ENCODE data around the gene STK32A.

STK32A gene

DNA sequence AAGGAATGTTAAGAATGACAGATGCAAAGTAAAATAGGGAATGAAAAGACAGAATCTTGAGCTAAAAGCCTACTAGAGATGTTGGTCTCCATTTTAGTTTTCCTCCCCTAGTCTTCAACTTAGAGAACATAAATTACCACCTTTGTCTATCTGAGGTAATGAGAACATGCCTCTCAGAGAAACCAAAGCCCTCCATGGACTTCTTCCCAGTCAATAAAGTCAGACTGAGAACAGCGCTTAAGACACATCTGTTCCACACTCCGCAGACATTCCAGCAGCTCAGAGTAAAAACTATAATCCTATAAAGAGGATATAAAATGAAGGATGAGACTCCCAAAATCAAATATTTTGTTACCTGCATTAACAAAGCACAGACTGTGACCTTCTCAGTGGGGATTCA lies 195.8 kb downstream of the STK32A start:
- DNase-seq, result no peak

DNA sequence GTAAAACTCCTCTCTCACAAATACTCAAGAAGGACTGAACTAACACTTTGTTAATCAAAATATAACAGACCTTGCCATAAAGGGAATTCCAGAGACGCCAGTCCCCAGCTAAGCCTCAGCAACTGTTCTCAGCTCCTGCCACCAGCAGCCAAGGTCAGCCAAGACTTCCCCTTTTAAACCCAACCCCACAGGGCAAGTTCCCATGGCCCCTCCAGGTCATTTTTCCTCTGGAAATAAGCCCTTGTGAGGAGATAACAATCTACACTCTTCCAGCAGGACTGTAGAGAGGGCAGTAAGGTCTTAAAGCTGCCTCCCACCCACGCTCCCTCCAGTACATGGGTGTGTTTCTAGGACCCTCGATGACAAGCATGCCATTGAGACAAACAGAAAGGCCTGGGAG lies 196.8 kb downstream of the STK32A start:
- DNase-seq, result no peak

GRCh38 chr5:147432323-147432722 lies 197.5 kb downstream of the STK32A start:
- DNase-seq, result no peak

DNA sequence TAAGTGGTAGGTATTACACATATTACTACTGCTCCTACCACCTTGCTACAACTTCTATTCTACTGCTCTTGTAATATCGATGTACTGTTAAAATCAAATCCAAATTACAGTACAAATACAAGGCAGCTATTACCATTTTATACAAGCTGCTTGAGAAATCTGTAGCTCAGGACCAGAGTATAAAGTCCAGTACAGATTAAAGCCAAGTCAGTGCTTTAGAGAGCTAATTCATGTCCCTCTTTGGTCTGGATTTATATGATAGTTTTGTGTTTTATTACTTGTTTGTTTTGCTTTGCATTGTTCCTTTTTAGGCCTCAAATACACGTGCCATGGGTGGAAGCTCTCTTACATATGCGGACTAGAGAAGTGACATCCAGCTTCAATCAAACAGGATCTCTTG lies 199.2 kb downstream of the STK32A start:
- DNase-seq, result no peak

GRCh38 chr5:147436596-147436995 lies 201.8 kb downstream of the STK32A start:
- no peak for DNase-seq

- no peak for DNase-seq
These were observed 202.4 kb downstream of the STK32A start for GRCh38 chr5:147437161-147437596.
